Endothelial cell (in vitro differentiated cells): ENCODE measurements around the gene DSCAML1. TPM values are rescaled to one million over a fixed set of nuclear protein-coding genes. Genes with fewer than 3 reads are reported as not detected.

Experiments
- DNase-seq: peaks from one replicate; pipeline ENCODE4 v3.0.0; 2021; ENCODE audit warnings: low spot score
- H3K27ac Mint-ChIP-seq: one replicate; pipeline ENCODE4 v1.8.0; 2021; ENCODE audit warnings: mixed read lengths, inconsistent platforms; ENCODE audit not compliant: unreplicated experiment
- H3K27me3 Mint-ChIP-seq: one replicate; pipeline ENCODE4 v1.8.0; 2021; ENCODE audit warnings: mild to moderate bottlenecking, moderate library complexity, mixed read lengths, inconsistent platforms; ENCODE audit not compliant: unreplicated experiment
- H3K36me3 Mint-ChIP-seq: one replicate; pipeline ENCODE4 v1.8.0; 2021; ENCODE audit warnings: mild to moderate bottlenecking, low read depth, mixed read lengths, inconsistent platforms; ENCODE audit not compliant: unreplicated experiment
- H3K4me1 Mint-ChIP-seq: one replicate; pipeline ENCODE4 v1.8.0; 2021; ENCODE audit warnings: mild to moderate bottlenecking, mixed read lengths, inconsistent platforms; ENCODE audit not compliant: unreplicated experiment
- H3K4me3 Mint-ChIP-seq: one replicate; pipeline ENCODE4 v1.8.0; 2021; ENCODE audit warnings: mild to moderate bottlenecking, mixed read lengths, inconsistent platforms; ENCODE audit not compliant: unreplicated experiment
- H3K9me3 Mint-ChIP-seq: one replicate; pipeline ENCODE4 v1.8.0; 2021; ENCODE audit warnings: mixed read lengths, inconsistent platforms; ENCODE audit not compliant: unreplicated experiment
- total RNA-seq: library from RNA; stranded (reverse); fragmentation: NEBNext Ultra II Directional; extraction: Animal tissue kit (Norgen Biotek cat#: 25700); gene quantifications from one replicate; pipeline ENCODE4 v1.2.1, GENCODE V29; 2021; ENCODE audit not compliant: unreplicated experiment
- TF ChIP-seq, protein P1 (sequence below): fragments of 200-600 bp; sonication (generic); IDR thresholded peaks from one replicate; pipeline ENCODE4 v1.5.0; 2021; ENCODE audit warnings: antibody characterized with exemption; ENCODE audit not compliant: unreplicated experiment

DSCAML1 gene
- total RNA-seq, 1 donor from 2014 or later: 3.8 TPM

DNA sequence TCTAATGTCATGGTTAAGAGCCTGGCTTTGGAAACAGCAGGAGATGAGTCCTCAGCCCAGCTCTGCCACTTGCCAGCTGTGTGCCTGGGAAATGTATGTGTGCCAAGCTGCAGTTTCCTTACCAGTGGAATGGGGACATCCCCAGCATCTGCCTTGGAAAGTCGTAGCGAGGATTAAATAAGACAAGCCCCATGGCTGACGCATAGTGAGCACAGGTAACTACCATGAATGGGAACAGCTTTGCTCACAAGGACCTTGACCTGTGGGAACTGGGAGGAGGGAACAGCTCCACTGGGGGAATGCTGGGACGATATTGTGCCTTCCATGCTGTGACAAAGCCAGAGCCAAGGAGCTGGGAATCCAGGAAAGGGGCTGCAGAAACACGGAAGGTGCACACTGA is 2.6 kb upstream of the DSCAML1 start:
- H3K27me3 Mint-ChIP-seq: peaks cover 11% of the 10 kb centered on the region
- no peaks in the 10 kb centered on the region for H3K9me3 Mint-ChIP-seq
- TF ChIP-seq, protein P1, sequence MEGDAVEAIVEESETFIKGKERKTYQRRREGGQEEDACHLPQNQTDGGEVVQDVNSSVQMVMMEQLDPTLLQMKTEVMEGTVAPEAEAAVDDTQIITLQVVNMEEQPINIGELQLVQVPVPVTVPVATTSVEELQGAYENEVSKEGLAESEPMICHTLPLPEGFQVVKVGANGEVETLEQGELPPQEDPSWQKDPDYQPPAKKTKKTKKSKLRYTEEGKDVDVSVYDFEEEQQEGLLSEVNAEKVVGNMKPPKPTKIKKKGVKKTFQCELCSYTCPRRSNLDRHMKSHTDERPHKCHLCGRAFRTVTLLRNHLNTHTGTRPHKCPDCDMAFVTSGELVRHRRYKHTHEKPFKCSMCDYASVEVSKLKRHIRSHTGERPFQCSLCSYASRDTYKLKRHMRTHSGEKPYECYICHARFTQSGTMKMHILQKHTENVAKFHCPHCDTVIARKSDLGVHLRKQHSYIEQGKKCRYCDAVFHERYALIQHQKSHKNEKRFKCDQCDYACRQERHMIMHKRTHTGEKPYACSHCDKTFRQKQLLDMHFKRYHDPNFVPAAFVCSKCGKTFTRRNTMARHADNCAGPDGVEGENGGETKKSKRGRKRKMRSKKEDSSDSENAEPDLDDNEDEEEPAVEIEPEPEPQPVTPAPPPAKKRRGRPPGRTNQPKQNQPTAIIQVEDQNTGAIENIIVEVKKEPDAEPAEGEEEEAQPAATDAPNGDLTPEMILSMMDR: no peak
- no peak overlapping the region for H3K27ac Mint-ChIP-seq
- DNase-seq: no peak
- peaks cover 3% of the 10 kb centered on the region for H3K4me1 Mint-ChIP-seq
- no peak overlapping the region for H3K4me3 Mint-ChIP-seq
- no peaks in the 10 kb centered on the region for H3K36me3 Mint-ChIP-seq

DNA sequence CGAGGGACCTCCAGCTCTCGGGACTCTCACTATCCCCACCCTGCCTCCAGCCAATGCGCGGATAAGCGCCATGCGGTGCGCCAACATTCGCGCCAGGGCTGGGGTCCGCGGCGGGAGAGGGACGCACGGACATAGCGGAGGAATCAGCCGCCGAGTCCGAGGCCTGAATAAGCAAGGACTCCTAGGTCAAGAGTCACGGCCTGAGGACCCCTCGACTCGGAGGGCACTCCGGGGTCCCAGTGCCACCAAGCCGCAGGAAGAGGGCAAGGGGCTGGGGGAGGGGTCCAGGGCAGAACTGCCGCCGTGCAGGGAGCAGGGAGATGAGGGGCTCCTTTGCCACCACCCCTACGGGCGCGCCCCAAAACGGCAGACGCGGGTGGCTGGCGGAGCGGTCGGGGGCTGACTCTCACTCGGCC is 552 bp downstream of the DSCAML1 start:
- TF ChIP-seq, protein P1: no peak
- H3K4me3 Mint-ChIP-seq: no peak overlapping the region
- H3K27me3 Mint-ChIP-seq: peaks cover 18% of the 10 kb centered on the region
- DNase-seq: no peak
- no peak overlapping the region for H3K27ac Mint-ChIP-seq
- H3K4me1 Mint-ChIP-seq: peaks cover 3% of the 10 kb centered on the region
- no peaks in the 10 kb centered on the region for H3K9me3 Mint-ChIP-seq
- no peaks in the 10 kb centered on the region for H3K36me3 Mint-ChIP-seq

DNA sequence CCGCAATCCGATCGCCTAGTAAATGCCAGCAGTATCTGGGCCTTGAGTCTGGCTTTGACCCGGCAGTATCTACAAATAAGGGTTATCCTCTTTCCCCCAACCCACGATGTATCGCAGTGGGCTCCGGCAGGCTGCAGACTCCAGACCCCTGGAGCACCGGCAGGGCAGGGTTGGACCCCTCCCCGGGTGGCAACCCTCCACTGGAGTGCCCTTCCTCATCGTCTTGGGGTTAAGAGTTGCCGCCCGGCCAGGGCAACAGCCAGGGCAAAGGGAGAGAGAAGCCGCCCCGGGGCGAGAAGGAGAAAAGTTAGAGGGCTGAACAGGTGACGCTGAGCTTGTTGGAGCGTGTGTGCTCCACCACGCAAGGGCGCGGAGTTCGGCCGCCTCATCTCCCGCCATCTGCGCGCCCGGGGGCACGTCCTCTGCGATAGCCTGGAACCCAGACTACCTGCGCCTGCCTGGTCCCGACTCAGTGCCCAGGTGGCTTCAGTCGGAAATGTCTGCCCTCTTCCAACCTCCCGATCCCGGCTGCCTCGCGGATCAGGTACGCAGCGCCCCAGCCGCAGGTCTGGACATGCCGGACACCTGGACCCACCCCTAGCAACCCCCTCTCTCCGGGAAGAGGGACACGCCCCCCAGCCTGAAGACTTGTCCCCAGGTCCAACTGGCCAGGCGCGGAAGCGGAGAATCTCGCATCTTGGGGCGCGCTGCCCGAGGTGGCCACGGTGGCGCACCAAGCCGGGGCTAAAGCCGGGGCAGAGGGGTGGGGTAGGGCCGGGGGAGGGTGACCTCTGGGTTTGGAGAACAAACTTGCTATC is 1.2 kb downstream of the DSCAML1 start:
- no peaks in the 10 kb centered on the region for H3K36me3 Mint-ChIP-seq
- no peak overlapping the region for H3K27ac Mint-ChIP-seq
- TF ChIP-seq, protein P1: no peak
- no peak for DNase-seq
- peak overlapping the region; percentile 51 for H3K4me3 Mint-ChIP-seq
- H3K9me3 Mint-ChIP-seq: no peaks in the 10 kb centered on the region
- H3K27me3 Mint-ChIP-seq: peaks cover 18% of the 10 kb centered on the region
- peaks cover 3% of the 10 kb centered on the region for H3K4me1 Mint-ChIP-seq

DNA sequence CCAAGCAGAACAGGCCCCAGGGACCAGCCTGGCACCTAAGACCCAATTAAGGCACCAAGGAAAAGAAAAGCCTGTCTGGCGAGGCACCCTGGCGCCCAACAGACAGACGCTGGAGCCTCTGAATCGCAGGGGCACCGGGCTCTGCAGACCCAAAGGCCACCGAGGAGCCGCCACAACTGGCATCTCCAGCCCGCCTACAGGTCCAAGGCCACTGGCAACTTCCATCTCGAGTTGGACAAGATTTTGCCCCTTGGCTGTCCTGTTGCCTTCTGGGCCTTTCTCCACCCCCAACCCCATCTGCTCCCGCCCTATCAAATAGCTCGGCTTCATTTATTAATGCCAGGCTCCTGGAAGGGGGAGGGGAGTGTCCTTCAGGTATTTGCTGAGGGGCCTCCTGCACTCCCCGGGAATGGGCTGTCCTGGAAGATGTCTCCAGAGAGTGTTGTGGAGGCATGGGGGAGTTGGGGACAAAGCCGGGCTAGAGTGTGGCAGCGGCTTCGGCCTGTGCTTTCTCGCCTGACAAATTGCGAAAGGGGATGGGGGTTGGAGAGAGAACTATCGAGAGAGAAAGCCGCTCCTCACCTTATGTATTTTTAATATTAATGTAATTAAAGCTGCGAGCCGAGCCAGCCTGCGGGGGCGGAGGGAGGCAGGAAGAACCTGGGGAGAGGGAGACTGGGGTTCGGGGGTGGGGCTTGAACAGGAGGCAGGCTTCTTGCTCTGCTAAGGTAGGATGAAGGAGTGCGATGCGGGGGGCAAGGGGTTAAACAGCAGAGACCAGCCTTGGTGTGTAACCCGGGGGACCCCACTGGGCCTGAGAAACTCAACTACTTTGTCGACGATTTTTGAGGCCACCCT is 2.0 kb downstream of the DSCAML1 start:
- Mint-ChIP-seq H3K9me3 (no peaks in the 10 kb centered on the region), H3K4me1 (peaks cover 3% of the 10 kb centered on the region), H3K27me3 (peaks cover 18% of the 10 kb centered on the region), H3K27ac (no peak overlapping the region), H3K36me3 (no peaks in the 10 kb centered on the region), H3K4me3 (no peak overlapping the region)
- DNase-seq: no peak
- TF ChIP-seq, protein P1: no peak
